Pulmonary artery endothelial cell (primary cell): ENCODE results near the gene ADGRL3. TPM values are rescaled to one million over a fixed set of nuclear protein-coding genes. Genes with fewer than 3 reads are reported as not detected.

Experiments used
- DNase-seq: peaks from one replicate; pipeline ENCODE4 v3.0.0-alpha.2; 2011; ENCODE audit warnings: low read depth, low spot score
- total RNA-seq: library from RNA; depleted of rRNA; stranded (reverse); fragments of >200 nt; gene quantifications from 2 replicates; pipeline ENCODE4 v1.2.3, GENCODE V29; 2014

ADGRL3 gene
- total RNA-seq, 1 donor from 2014 or later = not detected

GRCh38 chr4:62075089-62075488 lies 875.0 kb downstream of the ADGRL3 start:
- DNase-seq = no peak

GRCh38 chr4:62075521-62075920 lies 875.4 kb downstream of the ADGRL3 start:
- no peak for DNase-seq

- DNase-seq = no peak
These were observed 877.3 kb downstream of the ADGRL3 start for GRCh38 chr4:62077406-62077805.

- no peak for DNase-seq
These were observed 880.3 kb downstream of the ADGRL3 start for GRCh38 chr4:62080431-62080830.

DNA sequence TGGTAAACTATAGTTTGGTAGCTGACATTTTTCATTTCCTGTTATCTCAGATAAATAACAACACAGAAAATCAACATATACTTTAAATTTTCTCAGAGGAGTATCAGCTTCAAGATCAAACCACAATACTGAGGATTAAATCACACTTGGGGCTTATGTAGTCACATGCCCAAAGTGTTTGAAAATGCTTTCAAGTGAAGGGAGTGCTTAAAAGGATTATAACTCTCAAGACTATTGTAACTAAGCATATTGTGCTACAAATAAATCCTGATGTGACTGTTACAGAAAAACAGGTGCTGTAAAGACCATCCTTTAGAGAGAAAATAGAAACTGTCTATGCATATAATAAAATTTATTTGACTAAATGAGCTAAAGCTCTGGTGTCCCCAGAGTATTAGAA lies 887.6 kb downstream of the ADGRL3 start:
- no peak for DNase-seq

DNA sequence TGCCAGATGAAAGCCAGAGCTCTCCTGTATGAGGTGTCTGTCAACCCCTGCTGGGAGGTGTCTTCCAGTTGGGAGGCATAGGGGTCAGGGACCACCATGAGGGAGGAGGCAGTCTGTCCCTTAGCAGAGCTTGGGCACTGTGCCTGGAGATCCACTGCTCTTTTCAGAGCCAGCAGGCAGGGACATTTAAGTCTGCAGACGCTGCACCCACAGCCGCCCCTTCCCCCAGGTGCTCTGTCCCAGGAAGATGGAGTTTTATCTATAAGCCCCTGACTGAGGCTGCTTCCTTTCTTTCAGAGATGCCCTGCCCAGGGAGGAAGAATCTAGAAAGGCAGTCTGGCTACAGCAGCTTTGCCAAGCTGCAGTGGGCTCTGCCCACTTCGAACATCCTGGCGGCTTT lies 893.6 kb downstream of the ADGRL3 start:
- DNase-seq = no peak

- no peak for DNase-seq
These were observed 896.8 kb downstream of the ADGRL3 start for GRCh38 chr4:62096881-62097280.

DNA sequence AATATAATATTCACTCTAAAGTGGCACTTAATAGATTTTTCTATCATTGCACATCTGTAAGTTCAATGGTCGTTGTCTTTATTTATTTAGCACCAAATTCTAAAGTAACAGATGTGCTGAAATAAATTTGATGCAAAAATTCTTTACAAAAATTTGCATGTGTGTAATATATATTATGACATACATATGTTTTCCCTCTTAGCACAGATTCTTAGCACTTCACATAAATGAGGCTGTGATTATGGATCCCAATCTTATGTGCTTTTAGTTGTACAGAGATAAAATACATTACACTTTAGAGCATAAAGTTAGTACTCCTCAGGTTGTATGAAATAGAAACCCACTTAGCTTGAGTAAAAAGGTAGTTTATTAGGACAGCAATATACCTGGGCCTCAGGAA lies 915.1 kb downstream of the ADGRL3 start:
- no peak for DNase-seq

GRCh38 chr4:62117886-62118285 lies 917.8 kb downstream of the ADGRL3 start:
- DNase-seq = no peak

DNA sequence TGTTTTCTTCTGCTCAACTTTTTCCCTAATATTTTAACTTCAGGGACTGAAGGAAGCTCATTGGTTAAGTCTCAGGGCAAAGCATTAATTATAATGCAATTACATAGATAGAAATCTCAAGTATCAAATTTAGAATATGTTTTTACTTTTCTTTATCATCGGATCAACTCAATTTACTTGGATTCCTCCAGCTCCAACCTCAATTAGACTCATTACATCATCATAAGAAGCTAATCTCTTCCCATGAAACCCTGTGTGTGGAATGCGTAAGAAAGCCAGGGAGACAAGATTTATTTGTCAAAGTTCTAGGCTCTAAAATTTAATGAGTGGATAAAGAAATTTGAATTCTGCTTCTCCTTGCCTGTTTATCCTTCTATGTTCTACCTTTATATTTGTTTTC lies 918.4 kb downstream of the ADGRL3 start:
- no peak for DNase-seq

GRCh38 chr4:62119195-62119594 lies 919.1 kb downstream of the ADGRL3 start:
- DNase-seq = no peak

DNA sequence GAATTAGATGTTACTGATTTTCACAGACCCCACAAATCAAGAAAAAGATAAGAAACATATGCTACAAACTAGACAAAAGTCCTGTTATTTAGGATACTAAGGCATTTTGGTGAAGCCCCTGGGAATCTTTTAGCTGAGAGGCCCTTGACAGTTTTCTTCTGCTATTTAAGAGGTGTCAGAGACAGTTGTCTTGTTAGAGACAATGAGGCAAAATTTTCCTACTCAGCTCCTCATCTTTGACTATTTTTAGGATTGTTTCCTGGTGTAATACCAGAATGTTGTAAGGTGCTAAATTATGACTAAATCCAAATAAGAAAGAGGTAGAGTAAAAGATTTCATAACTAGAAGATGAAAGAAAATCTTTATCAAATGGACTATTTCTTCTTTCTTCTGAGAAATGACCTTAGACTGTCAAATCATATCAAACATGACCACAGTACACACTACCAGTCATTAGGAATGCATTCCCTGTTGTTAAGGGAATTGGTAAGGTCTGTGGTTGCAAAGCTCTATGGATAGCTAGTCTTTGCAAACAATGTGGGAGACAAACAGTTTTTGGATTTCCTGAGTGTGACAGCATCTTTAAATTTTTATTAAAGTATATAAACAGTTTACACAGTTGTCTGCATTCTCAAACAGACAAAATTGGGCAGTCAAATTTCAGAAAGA lies 926.1 kb downstream of the ADGRL3 start:
- DNase-seq = no peak
